ENCODE data around the gene KMT2C.

The KMT2C gene

GRCh38 chr7:152105205-152105604, 330.6 kb downstream of the KMT2C start:
- no peak for DNase-seq (ENCODE audit: low spot score)

- no peak for DNase-seq (ENCODE audit: low spot score)
These were observed 332.1 kb downstream of the KMT2C start for GRCh38 chr7:152103691-152104090.

- DNase-seq (ENCODE audit: low spot score): no peak
These were observed 332.7 kb downstream of the KMT2C start for GRCh38 chr7:152103066-152103465.

- DNase-seq (ENCODE audit: low spot score): no peak
These were observed 338.5 kb downstream of the KMT2C start for GRCh38 chr7:152097330-152097729.

GRCh38 chr7:152095771-152096170, 340.0 kb downstream of the KMT2C start:
- DNase-seq (ENCODE audit: low spot score): no peak

- no peak for DNase-seq (ENCODE audit: low spot score)
These were observed 342.1 kb downstream of the KMT2C start for GRCh38 chr7:152093717-152094116.

- no peak for DNase-seq (ENCODE audit: low spot score)
These were observed 345.1 kb downstream of the KMT2C start for GRCh38 chr7:152090747-152091146.

GRCh38 chr7:152089183-152089582, 346.6 kb downstream of the KMT2C start:
- DNase-seq (ENCODE audit: low spot score): no peak

GRCh38 chr7:152086513-152086912, 349.3 kb downstream of the KMT2C start:
- DNase-seq (ENCODE audit: low spot score): no peak

GRCh38 chr7:152085131-152085530, 350.7 kb downstream of the KMT2C start:
- DNase-seq (ENCODE audit: low spot score): no peak
